Tibial nerve (tissue), 4 donors: ENCODE results near the gene RDH12.

ENCODE experiments used
- CTCF ChIP-seq, 5 experiments: fragments of 200-600 bp in 3 of 5; fragments of 450-650 bp in 2 of 5; sonication (generic) in 3 of 5; IDR thresholded peaks; one replicate each; pipeline ENCODE4 v1.5.1; 2016 to 2019; ENCODE audit warnings: antibody characterized with exemption in 5 of 5, mild to moderate bottlenecking in 3 of 5, moderate library complexity in 2 of 5
- EP300 ChIP-seq, 2 donors: sonication (generic); formaldehyde crosslinking; IDR thresholded peaks; one replicate each; pipeline ENCODE4 v1.6.1; 2017; ENCODE audit warnings: antibody characterized with exemption in 2 of 2, mild to moderate bottlenecking in 1 of 2
- POLR2A ChIP-seq, 2 donors: fragments of 450-650 bp; IDR thresholded peaks; one replicate each; pipeline ENCODE4 v1.6.1; 2017; ENCODE audit warnings: antibody characterized with exemption in 2 of 2, mild to moderate bottlenecking in 2 of 2, moderate library complexity in 2 of 2

- TF ChIP-seq CTCF (IDR thresholded peaks at IDR 0.05) (no peak), EP300 (IDR thresholded peaks at IDR 0.05) (no peak), POLR2A (IDR thresholded peaks at IDR 0.05) (no peak)
Measured at GRCh38 chr14:67762051-67762450, 60.4 kb downstream of the RDH12 start.
